Measurements from ENCODE around the gene DEUP1. TPM values are rescaled to one million over a fixed set of nuclear protein-coding genes. Genes with fewer than 3 reads are reported as not detected.
A peak's percentile ranks its signal among the peaks of the same experiment; 100 is the strongest.

Gene DEUP1
- total and polyA plus RNA-seq, 2 experiments from 2014 or later = 0.27 to 0.28 TPM

- no peaks in the 10 kb centered on the region for H3K27me3 ChIP-seq
- no peaks in the 10 kb centered on the region for H3K4me1 ChIP-seq (ENCODE audit: low read depth)
- no peak overlapping the region for H3K27ac ChIP-seq
- H3K4me3 ChIP-seq = no peak overlapping the region
- no peak for TF ChIP-seq CTCF (IDR thresholded peaks at IDR 0.05; ENCODE audit: low read depth, low read length)
- H3K36me3 ChIP-seq = no peaks in the 10 kb centered on the region
- no peaks in the 10 kb centered on the region for H3K9me3 ChIP-seq (ENCODE audit: low read depth)
- no peak for DNase-seq (ENCODE audit: low read depth in 1 of 2, low spot score in 1 of 2)
These were observed 3.9 kb upstream of the DEUP1 start for GRCh38 chr11:93326681-93327080.

GRCh38 chr11:93329936-93330445 lies 551 bp upstream of the DEUP1 start:
- peak; percentile 1 to 35 for DNase-seq (ENCODE audit: low read depth in 1 of 2, low spot score in 1 of 2)
- H3K9me3 ChIP-seq (ENCODE audit: low read depth) = no peaks in the 10 kb centered on the region
- H3K27me3 ChIP-seq = no peaks in the 10 kb centered on the region
- H3K4me3 ChIP-seq = peak overlapping the region; percentile 31
- no peak overlapping the region for H3K27ac ChIP-seq
- no peaks in the 10 kb centered on the region for H3K36me3 ChIP-seq
- H3K4me1 ChIP-seq (ENCODE audit: low read depth) = no peaks in the 10 kb centered on the region
- TF ChIP-seq CTCF (IDR thresholded peaks at IDR 0.05; ENCODE audit: low read depth, low read length) = no peak

GRCh38 chr11:93340223-93340622 lies 9.7 kb downstream of the DEUP1 start:
- peaks cover 4% of the 10 kb centered on the region for H3K4me1 ChIP-seq (ENCODE audit: low read depth)
- TF ChIP-seq CTCF (IDR thresholded peaks at IDR 0.05; ENCODE audit: low read depth, low read length) = no peak
- no peak overlapping the region for H3K4me3 ChIP-seq
- H3K9me3 ChIP-seq (ENCODE audit: low read depth) = no peaks in the 10 kb centered on the region
- no peaks in the 10 kb centered on the region for H3K27me3 ChIP-seq
- DNase-seq (ENCODE audit: low read depth in 1 of 2, low spot score in 1 of 2) = peak in 1 of 2 donors; percentile 1
- no peak overlapping the region for H3K27ac ChIP-seq
- no peaks in the 10 kb centered on the region for H3K36me3 ChIP-seq

DNA sequence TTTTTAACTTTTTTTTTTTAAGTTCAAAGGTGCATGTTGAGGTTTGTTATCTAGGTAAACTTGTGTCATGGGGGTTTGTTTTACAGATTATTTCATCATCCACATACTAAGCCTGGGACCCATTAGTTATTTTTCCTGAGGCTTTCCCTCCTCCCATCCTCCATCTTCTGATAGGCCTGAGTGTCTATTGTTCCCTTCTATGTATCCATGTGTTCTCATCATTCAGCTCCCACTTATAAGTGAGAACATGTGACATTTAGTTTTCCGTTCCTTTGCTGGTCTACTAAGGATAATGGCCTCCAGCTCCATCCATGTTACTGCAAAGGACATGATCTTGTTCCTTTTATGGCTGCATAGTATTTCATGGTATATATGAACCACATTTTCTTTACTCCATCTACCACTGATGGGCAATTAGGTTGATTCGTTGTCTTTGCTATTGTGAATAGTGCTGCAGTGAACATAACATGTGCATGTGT lies 14.4 kb downstream of the DEUP1 start:
- no peaks in the 10 kb centered on the region for H3K36me3 ChIP-seq
- no peak for TF ChIP-seq CTCF (IDR thresholded peaks at IDR 0.05; ENCODE audit: low read depth, low read length)

GRCh38 chr11:93348930-93349329 lies 18.4 kb downstream of the DEUP1 start:
- Histone ChIP-seq H3K27ac (no peak overlapping the region), H3K36me3 (no peaks in the 10 kb centered on the region), H3K4me3 (no peak overlapping the region), H3K9me3 (ENCODE audit: low read depth) (no peaks in the 10 kb centered on the region), H3K4me1 (ENCODE audit: low read depth) (no peaks in the 10 kb centered on the region), H3K27me3 (no peaks in the 10 kb centered on the region)
- DNase-seq (ENCODE audit: low read depth in 1 of 2, low spot score in 1 of 2) = no peak
- TF ChIP-seq CTCF (IDR thresholded peaks at IDR 0.05; ENCODE audit: low read depth, low read length) = no peak

More for the DNA sequence above, 14.4 kb downstream of the DEUP1 start:
- no peak overlapping the region for H3K27ac ChIP-seq
- no peaks in the 10 kb centered on the region for H3K27me3 ChIP-seq
- no peaks in the 10 kb centered on the region for H3K9me3 ChIP-seq (ENCODE audit: low read depth)
- H3K4me1 ChIP-seq (ENCODE audit: low read depth) = peaks cover 4% of the 10 kb centered on the region
- DNase-seq (ENCODE audit: low read depth in 1 of 2, low spot score in 1 of 2) = no peak
- no peak overlapping the region for H3K4me3 ChIP-seq
